CD4-positive, alpha-beta T cell treated with Interleukin-4 for 4 hours (primary cell): Measurements from ENCODE around the gene GEMIN2.
"Not testable (repeated sequence)": the region's sequence is repeated elsewhere in the genome, so short reads cannot be mapped to it uniquely, and the experiment has no call there.

Experiments
- DNase-seq: peaks from one replicate; pipeline ENCODE4 v3.0.0-alpha.2; 2020

GEMIN2 gene, protein sequence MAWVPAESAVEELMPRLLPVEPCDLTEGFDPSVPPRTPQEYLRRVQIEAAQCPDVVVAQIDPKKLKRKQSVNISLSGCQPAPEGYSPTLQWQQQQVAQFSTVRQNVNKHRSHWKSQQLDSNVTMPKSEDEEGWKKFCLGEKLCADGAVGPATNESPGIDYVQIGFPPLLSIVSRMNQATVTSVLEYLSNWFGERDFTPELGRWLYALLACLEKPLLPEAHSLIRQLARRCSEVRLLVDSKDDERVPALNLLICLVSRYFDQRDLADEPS

DNA sequence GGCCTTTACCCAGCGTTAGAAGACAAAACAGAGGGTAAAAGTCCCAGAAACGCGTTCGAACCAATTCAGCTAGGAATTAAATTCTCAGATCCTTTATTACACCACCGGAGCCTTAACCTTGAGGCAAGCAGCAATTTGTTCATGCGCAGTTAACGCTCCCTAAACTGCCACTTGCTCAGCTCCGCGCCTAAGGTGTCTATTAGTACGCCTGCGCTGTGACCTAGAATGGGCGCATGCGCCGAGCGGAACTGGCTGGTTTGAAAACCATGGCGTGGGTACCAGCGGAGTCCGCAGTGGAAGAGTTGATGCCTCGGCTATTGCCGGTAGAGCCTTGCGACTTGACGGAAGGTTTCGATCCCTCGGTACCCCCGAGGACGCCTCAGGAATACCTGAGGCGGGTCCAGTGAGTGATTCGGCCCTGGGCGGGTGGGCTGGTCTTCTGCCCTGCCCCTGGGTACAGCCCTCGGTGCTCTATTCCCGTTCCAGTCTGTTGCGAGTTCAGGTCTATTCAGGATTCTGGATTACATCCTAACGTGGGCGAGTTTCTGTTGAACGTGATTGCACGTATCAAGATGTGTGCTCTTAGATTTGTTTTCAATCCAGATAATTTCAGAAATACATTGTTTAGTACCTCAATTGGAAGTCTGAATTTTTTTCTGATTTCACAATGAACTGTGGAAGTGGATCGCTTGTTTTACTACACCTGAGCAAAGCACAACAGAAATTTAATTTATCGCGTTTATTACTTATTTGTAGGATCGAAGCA, at the start of gene GEMIN2:
Gene GEMIN2, plus strand, starts transcription at position 251 of the 766 bp plus-strand sequence. Its CDS starts 16 bp downstream, at position 267.
- DNase-seq: peak; percentile 96

DNA sequence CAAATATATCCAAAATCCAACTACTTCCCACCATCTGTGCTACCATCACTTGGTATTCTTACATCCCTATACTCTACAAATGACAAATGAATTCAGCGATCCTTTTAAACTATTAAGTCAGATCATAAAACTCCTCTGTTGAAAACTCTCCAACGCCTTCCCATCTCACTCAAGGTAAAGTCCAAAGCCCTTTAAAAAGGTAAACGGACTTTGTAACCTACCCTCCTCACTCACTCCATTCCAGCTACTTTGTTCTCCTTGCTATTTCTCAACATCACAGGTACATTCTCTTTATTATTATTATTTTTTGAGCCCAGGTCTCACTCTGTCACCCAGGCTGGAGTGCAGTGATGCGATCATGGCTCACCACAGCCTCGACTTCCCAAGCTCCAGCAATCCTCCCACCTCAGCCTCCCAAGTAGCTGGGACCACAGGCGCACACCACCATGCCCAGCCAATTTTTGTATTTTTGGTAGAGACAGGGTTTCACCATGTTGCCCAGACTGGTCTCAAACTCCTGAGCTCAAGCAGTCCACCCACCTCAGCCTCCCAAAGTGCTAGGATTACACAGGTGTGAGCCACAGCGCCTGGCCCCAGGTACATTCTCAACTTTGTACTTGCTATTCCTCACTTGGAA, 44.8 kb upstream of the GEMIN2 start:
- not testable (repeated sequence) for DNase-seq

DNA sequence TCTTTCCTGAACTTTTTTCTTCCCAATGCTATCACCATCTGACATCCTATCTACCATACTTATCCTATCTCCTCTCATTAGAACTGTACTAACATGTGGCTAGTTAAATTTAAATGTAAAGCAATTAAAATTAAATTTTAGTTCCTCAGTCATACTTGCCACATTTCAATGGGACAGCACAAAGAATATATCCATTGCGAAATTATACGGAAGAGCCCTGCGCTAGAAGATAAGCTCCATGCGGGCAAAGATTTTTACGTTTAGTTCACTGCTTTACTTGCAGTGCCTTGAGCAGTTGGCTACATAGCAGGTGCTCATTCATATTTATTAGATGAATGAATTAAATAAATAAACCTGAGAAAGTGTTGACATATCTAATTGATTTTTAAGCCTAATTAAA, 44.2 kb upstream of the GEMIN2 start:
- no peak for DNase-seq

DNA sequence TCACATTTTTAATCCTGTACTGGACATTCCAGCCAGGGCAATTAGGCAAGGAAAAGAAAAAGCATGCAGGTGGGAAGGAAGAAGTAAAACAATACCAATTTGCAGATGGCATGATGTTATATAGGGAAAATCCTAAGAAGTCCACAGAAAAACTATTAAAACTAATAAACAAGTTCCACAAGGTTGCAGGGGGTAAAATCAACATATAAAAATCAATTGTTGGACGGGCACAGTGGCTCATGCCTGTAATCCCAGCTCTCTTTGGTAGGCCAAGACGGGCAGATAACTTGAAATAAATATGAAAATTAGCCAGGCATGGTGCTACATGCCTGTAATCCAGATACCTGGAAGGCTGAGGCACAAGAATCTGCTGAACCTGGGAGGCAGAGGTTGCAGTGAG, 43.0 kb upstream of the GEMIN2 start:
- DNase-seq: no peak

DNA sequence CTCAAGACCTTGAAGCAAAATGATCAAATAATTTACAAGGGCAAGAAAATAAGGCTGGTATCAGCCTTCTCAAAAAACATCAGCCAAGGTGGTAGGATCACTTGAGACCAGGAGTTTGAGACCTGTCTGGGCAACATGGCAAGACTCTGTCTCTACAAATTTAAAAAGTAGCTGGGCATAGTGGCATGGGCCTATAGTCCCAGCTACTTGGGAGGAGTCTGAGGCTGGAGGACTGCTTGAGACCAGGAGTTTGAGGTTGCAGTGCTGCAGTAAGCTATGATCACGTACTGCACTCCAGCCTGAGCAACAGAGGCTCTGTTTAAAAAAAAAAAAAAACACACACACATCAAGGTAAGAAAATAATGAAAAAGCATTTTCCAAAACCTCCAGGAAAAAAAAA, 33.2 kb upstream of the GEMIN2 start:
- no peak for DNase-seq

DNA sequence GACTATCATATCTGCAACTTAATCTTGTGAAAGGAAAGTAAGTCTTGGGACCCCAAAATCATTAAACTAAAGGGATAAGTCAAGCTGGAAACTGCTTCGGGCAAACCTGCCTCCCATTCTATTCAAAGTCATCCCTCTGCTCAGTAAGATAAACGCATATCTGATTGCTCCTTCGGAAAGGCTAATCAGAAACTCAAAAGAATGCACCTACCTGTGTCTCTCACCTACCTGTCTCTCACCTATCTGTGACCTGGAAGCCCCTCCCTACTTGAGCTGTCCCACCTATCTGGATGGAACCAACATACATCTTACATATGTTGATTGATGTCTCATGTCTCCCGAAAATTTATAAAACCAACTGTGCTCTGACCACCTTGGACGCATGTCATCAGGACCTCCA, 31.0 kb upstream of the GEMIN2 start:
- no peak for DNase-seq

DNA sequence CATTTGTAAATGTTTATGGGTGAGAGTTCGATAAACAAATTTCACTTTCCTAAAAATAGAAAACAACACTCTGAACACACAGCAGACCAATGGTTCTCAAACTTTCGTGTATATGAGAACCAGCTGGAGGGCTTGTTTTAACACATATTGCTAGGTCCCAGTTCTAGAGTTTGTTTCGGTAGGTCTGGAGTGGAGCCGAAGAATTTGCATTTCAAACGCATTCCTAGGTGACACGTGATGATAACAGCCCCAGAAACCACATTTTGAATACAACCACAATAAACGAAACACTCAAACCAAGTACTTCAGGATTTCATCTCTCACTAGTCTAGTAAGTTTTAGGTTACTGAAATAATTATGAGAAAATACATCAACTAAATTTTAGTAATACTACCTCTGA, 28.2 kb upstream of the GEMIN2 start:
- no peak for DNase-seq

DNA sequence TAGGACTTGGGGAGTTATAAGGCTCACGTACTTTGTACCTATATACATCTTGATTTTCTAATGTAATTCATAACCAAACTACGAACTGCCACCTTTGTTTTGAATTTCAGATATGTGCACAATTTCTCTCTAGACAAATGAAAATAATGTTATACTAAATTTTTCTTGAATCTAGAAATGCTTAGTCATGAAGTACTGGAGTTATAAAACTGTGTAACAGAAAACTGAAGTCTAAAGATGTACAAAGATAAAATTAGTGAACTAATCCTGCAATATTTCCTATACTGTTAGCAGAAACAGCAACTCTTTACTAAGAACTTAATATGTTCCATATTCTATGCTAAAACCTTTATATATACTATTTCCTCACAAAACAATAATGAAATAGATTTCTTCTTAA, 26.6 kb upstream of the GEMIN2 start:
- DNase-seq: no peak

DNA sequence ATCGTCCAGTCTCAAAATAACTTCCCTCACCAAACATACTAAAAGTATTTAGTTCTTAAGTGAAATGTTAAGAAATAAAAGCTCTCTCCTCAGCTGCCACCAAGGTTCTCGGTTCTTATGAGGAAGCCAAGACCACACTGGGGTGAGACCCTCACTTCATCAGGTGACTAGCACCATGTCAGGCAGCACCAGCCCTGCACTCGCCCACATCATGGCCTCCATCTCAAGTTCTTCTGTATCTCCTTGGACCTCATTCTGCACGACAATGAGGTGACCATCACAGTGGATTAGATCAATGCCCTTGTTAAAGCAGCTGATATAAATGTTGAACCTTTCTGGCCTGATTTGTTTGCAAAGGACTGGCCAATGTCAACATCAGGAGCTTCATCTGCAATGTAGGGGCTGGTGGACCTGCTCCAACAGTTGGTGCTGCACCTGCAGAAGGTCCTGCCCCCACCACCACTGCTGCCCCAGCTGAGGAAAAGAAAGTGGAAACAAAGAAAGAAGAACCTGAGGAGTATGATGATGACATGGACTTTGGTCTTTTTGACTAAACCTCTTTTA, 23.5 kb upstream of the GEMIN2 start:
- DNase-seq: no peak

DNA sequence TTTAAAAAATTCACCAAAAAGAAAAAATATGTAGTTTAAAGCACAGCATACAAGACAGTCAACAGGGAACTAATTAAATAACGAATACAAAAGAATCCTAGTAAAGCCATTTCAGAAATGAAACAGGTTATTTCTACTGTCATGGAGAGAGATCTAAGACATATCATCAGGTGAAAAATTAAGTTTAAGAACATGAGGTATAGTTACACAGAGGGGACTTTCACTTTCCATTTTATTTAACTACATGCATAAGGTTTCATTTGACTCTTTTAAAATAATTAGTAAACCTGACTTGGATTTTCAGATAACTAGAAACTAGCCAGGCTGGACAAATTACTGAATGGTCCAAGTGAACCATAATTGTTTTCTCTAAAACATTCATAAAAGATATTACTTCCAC, 22.4 kb upstream of the GEMIN2 start:
- no peak for DNase-seq

DNA sequence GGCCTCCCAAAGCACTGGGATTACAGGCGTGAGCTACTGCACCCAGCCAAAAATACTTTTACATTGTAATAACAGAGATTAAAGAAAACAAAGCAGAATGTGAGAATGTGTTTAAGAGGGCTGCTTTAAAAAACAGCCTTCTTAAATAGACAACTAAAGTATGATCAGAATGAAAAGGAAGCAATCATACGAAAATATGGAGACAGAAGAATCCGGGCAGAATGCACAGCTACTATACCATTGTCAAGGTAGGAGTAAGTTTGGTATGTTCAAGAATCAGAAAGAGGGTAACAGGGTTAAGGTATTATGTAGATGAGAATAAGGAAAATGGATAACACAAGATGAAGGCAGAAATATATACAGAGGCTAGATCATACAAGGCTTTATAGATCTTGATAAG, 19.6 kb upstream of the GEMIN2 start:
- DNase-seq: no peak

DNA sequence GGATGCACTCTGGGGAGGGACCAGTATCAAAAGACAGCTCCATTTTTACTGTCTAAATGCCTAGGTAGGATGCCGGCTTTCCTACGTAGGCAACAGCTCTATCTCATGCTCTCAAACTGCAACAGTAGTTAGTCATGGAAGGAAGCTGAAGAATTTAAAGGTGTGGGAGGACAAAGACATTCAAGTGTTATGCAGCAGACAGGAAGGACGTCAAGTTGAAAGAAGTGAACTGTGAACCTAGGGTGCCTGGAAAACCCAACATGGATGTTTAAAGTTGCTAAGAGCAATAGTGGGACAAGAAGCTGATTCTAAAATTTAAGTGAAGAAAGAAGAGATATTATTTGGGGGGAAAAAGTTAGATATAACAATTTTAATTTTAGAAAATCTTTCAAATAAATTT, 17.0 kb upstream of the GEMIN2 start:
- DNase-seq: peak; percentile 13

DNA sequence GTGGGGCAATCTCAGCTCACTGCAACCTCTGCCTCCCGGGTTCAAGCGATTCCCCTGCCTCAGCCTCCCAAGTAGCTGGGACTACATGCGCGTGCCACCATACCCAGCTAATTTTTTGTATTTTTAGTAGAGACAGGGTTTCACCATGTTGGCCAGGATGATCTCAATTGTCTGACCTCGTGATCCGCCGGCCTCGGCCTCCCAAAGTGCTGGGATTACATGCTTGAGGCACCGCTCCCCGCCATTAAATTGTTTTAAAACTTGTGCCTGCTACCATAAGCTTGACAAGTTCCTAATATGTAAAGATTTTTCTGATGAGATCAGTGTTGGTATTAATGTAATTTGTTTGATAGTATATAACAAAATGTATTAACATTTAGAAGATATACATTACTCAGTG, 14.9 kb upstream of the GEMIN2 start:
- not testable (repeated sequence) for DNase-seq

DNA sequence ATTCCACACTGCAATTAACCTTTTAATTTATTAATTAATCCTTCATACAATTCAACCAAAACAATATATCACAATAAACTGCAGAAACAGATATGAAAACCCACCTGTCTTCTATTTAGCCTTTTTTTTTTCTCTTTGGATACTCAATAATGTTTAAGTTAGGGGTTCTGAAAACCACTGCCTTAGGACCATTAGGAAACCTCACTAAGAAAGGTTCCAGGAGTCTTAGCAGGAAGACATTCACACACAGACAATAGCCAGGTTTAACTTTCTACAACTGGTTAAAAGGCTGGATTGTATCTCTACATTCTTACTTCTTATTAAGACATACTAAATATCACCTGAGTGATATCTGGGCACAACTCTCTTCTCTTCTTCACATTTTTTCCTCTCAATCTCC, 14.4 kb upstream of the GEMIN2 start:
- no peak for DNase-seq

DNA sequence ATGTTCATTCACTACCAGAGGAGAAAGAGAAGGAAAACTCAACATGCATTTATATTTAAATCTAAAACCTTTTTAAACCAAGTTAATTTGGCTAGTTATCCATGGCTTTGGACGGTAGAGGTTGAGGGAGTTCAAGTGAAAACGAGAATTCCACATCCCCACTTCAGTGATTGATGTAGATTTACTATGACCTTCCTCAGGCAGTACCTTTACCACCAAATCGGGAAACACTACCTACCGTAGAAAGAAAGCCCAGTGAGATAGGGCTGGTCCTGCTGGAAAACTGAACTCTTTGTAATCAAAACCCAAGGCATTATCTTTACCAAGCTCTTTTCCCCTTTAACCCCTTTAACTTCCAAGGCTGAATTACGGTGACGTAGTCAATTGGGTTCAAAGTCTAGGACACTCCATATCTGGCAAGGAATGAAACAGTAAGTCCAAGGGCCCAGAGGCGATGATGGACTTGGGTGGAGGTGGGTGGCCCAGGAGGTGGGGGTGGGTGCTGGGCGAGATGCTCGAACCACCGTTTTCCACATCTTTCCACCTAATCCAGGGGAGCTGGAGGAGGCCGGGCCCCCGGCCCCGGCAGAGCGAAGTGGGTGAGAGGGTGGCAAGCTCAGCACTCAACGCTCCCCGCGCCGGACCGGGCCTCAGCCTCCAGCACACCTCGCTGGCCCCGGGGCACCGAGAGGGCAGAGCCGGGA, 11.7 kb upstream of the GEMIN2 start:
- DNase-seq: peak; percentile 10

DNA sequence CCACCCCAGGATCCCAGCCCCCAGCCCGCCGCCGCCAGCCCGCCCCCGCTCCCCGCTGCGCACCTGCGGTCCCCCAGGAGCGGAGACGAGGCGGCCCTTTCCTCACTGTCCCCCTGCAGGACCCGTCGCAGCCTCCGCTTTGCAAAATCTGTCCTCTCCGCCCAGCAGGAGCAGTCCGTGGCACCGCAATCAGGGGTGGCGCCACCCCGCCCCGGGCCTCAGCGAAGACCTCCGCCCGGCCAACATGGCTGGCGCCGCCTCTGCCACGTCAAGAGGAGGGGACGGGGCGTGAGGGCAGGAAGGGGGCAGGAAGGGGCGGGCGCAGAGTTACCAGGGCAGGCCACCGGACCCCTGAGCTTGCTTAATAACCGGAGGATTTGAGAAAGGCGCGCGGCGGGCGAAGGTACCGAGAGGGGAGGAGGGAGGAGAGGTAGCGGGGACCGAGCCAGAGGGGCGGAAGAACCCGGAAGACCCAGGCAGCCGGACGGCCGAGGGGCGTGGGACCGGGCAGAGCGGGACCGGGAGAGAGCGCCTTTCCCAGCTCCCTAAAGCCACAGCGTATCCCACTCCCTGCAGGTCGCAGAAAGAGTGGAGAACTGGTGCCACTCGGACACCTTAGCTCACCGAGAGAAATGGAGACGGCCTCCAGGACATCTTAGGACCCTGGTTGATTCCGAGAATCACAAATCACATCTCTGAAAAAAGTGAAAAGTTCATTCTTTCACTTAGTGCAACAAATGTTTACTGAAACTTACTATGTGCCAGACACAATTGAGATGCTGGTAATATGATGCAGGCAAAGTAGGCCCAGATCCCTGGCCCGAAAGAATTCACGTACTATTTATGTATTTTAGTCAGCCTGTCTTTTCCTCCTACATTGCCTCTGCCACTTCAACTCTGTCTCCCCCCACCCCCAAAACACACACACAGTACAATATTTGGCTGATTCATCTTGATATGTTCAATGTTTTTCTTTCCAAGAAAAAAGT, 10.9 kb upstream of the GEMIN2 start, which contains the start of gene SEC23A:
Gene SEC23A, minus strand, starts transcription at position 267 of the 989 bp plus-strand sequence. CDS start 7,117 bp downstream, outside the sequence.
- DNase-seq: peak; percentile 81

DNA sequence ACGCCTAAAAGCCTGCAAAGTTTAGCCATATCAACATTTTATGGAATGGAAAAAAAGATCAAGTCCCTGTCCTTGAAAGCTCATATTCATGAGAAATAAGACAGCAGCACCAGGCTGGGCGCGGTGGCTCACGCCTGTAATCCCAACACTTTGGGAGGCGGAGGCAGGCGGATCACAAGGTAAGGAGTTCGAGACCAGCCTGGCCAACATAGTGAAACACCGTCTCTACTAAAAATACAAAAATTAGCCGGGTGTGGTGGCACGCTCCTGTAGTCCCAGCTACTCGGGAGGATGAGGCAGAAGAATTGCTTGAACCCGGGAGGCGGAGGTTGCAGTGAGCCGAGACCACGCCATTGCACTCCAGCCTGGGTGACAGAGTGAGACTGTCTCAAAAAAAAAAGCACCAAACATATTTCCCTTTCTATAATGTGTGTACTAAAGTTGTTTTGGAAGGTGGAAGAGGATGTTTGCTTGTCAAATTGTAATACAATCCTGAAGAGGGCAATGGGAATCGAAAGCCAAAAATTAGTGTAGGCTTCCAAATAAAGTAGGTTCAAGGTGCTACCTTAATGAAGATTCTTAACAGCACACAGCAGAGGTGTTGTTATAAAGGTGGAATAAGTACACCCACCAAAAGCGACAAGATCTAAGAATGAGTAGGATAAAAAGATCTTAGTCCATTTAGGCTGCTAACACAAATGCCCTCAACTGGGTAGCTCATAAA, 9.9 kb upstream of the GEMIN2 start:
- not testable (repeated sequence) for DNase-seq

DNA sequence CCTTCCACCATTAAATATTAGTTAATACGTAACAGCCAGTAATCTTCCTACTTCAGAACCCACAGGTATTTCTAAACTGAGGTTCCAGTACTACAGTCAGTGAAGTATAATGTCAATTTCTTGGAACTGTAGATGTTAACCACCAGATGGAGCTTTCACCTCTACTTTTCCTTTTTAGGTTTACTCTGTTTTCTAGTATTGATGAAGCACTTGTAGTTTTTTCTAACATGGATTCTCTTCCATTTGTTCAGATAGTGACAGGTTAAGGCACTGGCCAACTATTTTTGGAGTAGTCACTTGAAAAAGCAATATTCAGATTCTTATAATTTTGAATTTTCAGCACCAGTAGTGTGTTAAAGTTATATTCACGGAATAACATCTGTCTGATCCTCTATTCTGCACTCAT, 6.5 kb upstream of the GEMIN2 start:
- peak; percentile 33 for DNase-seq

DNA sequence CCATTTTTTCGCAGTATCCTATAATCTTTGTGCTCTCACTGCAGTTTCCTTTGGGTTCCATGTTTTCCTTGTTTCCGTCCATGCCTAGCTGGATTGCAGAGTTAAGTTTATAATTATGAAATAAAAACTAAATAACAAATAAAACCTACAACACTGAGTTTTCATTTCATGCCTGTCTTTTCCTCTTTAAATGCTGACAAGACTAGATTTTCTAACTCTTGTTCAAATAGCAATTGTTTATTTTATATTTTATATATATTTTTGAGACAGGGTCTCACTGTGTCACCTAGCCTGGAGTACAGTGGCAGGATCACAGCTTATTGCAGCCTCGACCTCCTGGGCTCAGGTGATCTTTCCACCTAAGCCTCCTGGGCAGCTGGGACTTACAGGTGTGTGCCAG, 5.3 kb upstream of the GEMIN2 start:
- no peak for DNase-seq

DNA sequence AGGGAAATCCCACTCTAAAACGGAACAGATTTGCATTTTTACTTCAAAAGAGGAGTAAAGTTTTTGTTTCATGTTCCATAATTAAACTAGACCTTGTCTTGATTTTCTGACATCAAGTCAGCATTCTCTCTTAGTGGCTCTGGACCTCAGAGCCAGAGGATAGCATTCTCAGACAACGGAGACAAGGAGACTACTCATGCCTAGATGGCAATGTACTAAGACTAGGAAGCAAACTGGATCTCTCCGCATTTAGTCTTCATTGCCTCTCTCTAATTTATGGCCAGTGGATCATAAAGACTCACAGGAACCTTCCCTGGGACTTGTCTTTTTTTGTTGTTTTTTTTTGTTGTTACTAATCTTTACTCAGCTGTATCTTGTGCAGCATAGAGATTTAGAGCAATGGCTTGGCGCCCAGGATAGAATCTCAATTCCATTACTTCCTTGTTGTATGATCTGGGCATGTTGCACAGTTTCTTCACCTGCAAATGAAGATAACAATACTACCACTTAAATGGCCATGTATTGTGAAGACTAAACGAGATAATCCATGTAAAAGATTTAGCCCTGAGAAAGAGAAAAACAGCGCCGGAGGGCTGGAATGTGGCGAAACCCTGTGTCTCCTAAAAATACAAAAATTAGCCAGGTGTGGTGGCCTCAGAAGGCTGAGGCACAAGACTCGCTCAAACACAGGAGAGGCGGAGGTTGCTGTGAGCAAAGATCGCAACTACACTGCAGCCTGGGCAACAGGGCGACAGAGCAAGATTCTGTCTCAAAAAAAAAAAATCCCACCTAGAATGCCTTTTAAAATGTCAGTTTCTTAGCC, 4.0 kb upstream of the GEMIN2 start:
- DNase-seq: no peak
